IMR-90 (cell line): Measurements from ENCODE around the gene KCNQ1. TPM values are rescaled to one million over a fixed set of nuclear protein-coding genes. Genes with fewer than 3 reads are reported as not detected.

ENCODE experiments used
- ATAC-seq: fragments of 200-7000 bp; cut with Tn5 transposase; 2 replicates; pipeline ENCODE4 v1.9.1; 2020; ENCODE audit warnings: low read depth, mild to moderate bottlenecking, moderate library complexity
- BruUV-seq: library from RNA; stranded (reverse); fragments of 400-500 nt; replicated peaks from 2 replicates; lab custom pipeline; 2021; lab: Mats Ljungman, UMichigan
- CTCF ChIA-PET: fragments of 300-600 bp; formaldehyde crosslinking; extraction: SDS; loops from one replicate; lab custom pipeline; 2021; ENCODE audit warnings: antibody characterized with exemption; lab: Yijun Ruan, JAX
- POLR2A ChIA-PET: fragments of 300-600 bp; sonication (Branson Sonifier 250); formaldehyde crosslinking; loops from one replicate; lab custom pipeline; 2022; ENCODE audit warnings: antibody characterized with exemption; ENCODE audit not compliant: unreplicated experiment; lab: Charles Lee
- DNase-seq: peaks from one replicate; pipeline ENCODE4 v3.0.0; 2013
- H2AFZ ChIP-seq: replicated peaks from 2 replicates; pipeline ENCODE3; 2013; ENCODE audit warnings: low read length, mild to moderate bottlenecking; ENCODE audit not compliant: poor library complexity
- H2AK5ac ChIP-seq: 2 replicates; pipeline ENCODE4 v1.6.1; 2013; ENCODE audit warnings: low read depth, low read length, inconsistent platforms
- H2AK9ac ChIP-seq: replicated peaks from 2 replicates; pipeline ENCODE3; 2013; ENCODE audit warnings: mild to moderate bottlenecking, low read depth, low read length, moderate library complexity; ENCODE audit not compliant: poor library complexity
- H2BK120ac ChIP-seq: 2 replicates; pipeline ENCODE4 v1.6.1; 2013; ENCODE audit warnings: low read depth, low read length, inconsistent platforms
- H2BK15ac ChIP-seq: 3 replicates; pipeline ENCODE4 v1.6.1; 2013; ENCODE audit warnings: low read depth, low read length, inconsistent platforms
- H2BK20ac ChIP-seq: 2 replicates; pipeline ENCODE4 v1.6.1; 2013; ENCODE audit warnings: low read depth, mild to moderate bottlenecking, inconsistent platforms, low read length, moderate library complexity
- H2BK5ac ChIP-seq: 2 replicates; pipeline ENCODE4 v1.6.1; 2013; ENCODE audit warnings: mild to moderate bottlenecking, low read depth, low read length, inconsistent platforms; ENCODE audit not compliant: poor library complexity, severe bottlenecking
- H3K14ac ChIP-seq: replicated peaks from 2 replicates; pipeline ENCODE4 v1.6.1; 2013; ENCODE audit warnings: low read depth, low read length, inconsistent platforms
- H3K18ac ChIP-seq: 2 replicates; pipeline ENCODE4 v1.6.1; 2013; ENCODE audit warnings: low read depth, low read length, control low read depth
- H3K23ac ChIP-seq: 2 replicates; pipeline ENCODE4 v1.6.1; 2013; ENCODE audit warnings: low read depth, low read length, inconsistent platforms
- H3K27ac ChIP-seq: 2 replicates; pipeline ENCODE4 v1.5.1; 2013; ENCODE audit warnings: mild to moderate bottlenecking, control low read depth, low read length; ENCODE audit not compliant: insufficient read depth
- H3K27me3 ChIP-seq: 2 replicates; pipeline ENCODE4 v1.6.1; 2013; ENCODE audit warnings: low read length; ENCODE audit not compliant: control insufficient read depth, insufficient read depth
- H3K36me3 ChIP-seq: 2 replicates; pipeline ENCODE4 v1.6.1; 2013; ENCODE audit warnings: low read length, mixed read lengths; ENCODE audit not compliant: control insufficient read depth, insufficient read depth
- H3K4ac ChIP-seq: 2 replicates; pipeline ENCODE4 v1.6.1; 2013; ENCODE audit warnings: low read depth, low read length, inconsistent platforms
- H3K4me1 ChIP-seq: 2 replicates; pipeline ENCODE4 v1.6.1; 2013; ENCODE audit warnings: low read length, mixed read lengths; ENCODE audit not compliant: control insufficient read depth, insufficient read depth
- H3K4me2 ChIP-seq: 2 replicates; pipeline ENCODE4 v1.6.1; 2013; ENCODE audit warnings: low read depth, mild to moderate bottlenecking, control low read depth, low read length, moderate library complexity
- H3K4me3 ChIP-seq: 2 replicates; pipeline ENCODE4 v1.5.1; 2013; ENCODE audit warnings: low read depth, mild to moderate bottlenecking, control low read depth, low read length, moderate library complexity; ENCODE audit not compliant: insufficient read depth
- H3K56ac ChIP-seq: 2 replicates; pipeline ENCODE4 v1.6.1; 2013; ENCODE audit warnings: low read length, inconsistent platforms; ENCODE audit not compliant: insufficient read depth; ENCODE audit errors: extremely low read depth
- H3K79me1 ChIP-seq, 2 experiments: 2 replicates each; pipeline ENCODE4 v1.6.1; 2013; ENCODE audit warnings: low read length in 2 of 2, inconsistent platforms in 1 of 2, low read depth in 1 of 2
- H3K9ac ChIP-seq: 2 replicates; pipeline ENCODE4 v1.6.1; 2013; ENCODE audit warnings: low read depth, low read length, control low read depth
- H3K9me1 ChIP-seq: 2 replicates; pipeline ENCODE4 v1.6.1; 2013; ENCODE audit warnings: low read length, inconsistent platforms; ENCODE audit not compliant: insufficient read depth
- H3K9me3 ChIP-seq: 2 replicates; pipeline ENCODE4 v1.6.1; 2013; ENCODE audit warnings: low read length; ENCODE audit not compliant: control insufficient read depth, insufficient read depth
- H4K20me1 ChIP-seq: 2 replicates; pipeline ENCODE4 v1.6.1; 2013; ENCODE audit warnings: low read length, inconsistent platforms; ENCODE audit not compliant: insufficient read depth
- H4K5ac ChIP-seq: 2 replicates; pipeline ENCODE4 v1.6.1; 2013; ENCODE audit warnings: mild to moderate bottlenecking, low read depth, low read length, control low read depth
- H4K8ac ChIP-seq, 2 experiments: 2 replicates each; pipeline ENCODE4 v1.6.1; 2013; ENCODE audit warnings: low read depth in 2 of 2, low read length in 2 of 2, control low read depth in 1 of 2, inconsistent platforms in 1 of 2
- H4K91ac ChIP-seq: 2 replicates; pipeline ENCODE4 v1.6.1; 2013; ENCODE audit warnings: low read depth, low read length, inconsistent platforms; ENCODE audit not compliant: insufficient read depth
- BHLHE40 ChIP-seq: fragments of 150-350 bp; IDR thresholded peaks from 2 replicates; pipeline ENCODE4 v1.6.1; 2016; ENCODE audit warnings: mild to moderate bottlenecking, low read depth, low read length
- CTCF ChIP-seq: conservative IDR thresholded peaks from 2 replicates; pipeline ENCODE4 v1.5.1; 2012; ENCODE audit warnings: mild to moderate bottlenecking, low read depth, low read length, improper control_type of control experiment
- FOS ChIP-seq: fragments of 150-350 bp; IDR thresholded peaks from 2 replicates; pipeline ENCODE4 v1.6.1; 2016; ENCODE audit warnings: low read depth, low read length
- MAFK ChIP-seq: IDR thresholded peaks from 2 replicates; pipeline ENCODE4 v1.6.1; 2012; ENCODE audit warnings: low read depth, low read length, improper control_type of control experiment
- MAZ ChIP-seq: IDR thresholded peaks from 2 replicates; pipeline ENCODE4 v1.6.1; 2012; ENCODE audit warnings: low read depth, mild to moderate bottlenecking, low read length, improper control_type of control experiment, moderate library complexity, borderline replicate concordance
- POLR2A ChIP-seq: IDR thresholded peaks from 2 replicates; pipeline ENCODE4 v1.6.1; 2012; ENCODE audit warnings: mild to moderate bottlenecking, low read depth, low read length
- SMC3 ChIP-seq: fragments of 150-350 bp; IDR thresholded peaks from 2 replicates; pipeline ENCODE4 v1.6.1; 2016; ENCODE audit warnings: low read depth, mild to moderate bottlenecking, antibody characterized with exemption, low read length, moderate library complexity
- USF2 ChIP-seq: fragments of 150-350 bp; IDR thresholded peaks from 2 replicates; pipeline ENCODE4 v1.6.1; 2017; ENCODE audit warnings: mild to moderate bottlenecking, antibody characterized with exemption, low read length, low read depth
- WGBS, 2 experiments: methylation state at CpG; one replicate each; pipeline versions ENCODE4 v1.1.5 to v1.1.7; 2013; ENCODE audit warnings: missing lambda C conversion rate in 2 of 2; ENCODE audit not compliant: insufficient read length in 1 of 2; ENCODE audit errors: extremely low coverage in 2 of 2; 5-methylcytosine and 5-hydroxymethylcytosine counted together
- dilution Hi-C: fragments of 300-500 bp; cut with HindIII; formaldehyde crosslinking; loops from one replicate; pipeline ENCODE4 v1.14.3; 2018; ENCODE audit warnings: low sequenced_read_pairs; ENCODE audit not compliant: unreplicated experiment
- in situ Hi-C: fragments of 300-500 bp; cut with MboI; formaldehyde crosslinking; loops from 3 replicates; pipeline ENCODE4 v1.14.3; 2019; ENCODE audit warnings: low sequenced_read_pairs, inconsistent platforms, mixed read lengths
- intact Hi-C: fragments of 100-400 bp; cut with micrococcal nuclease; formaldehyde crosslinking; loops from 2 replicates; pipeline ENCODE4 v1.10.0; 2022
- polyA plus RNA-seq, 3 experiments: library from polyadenylated mRNA; depleted of rRNA; stranded (reverse); fragments of >200 nt; gene quantifications; 2 replicates each; pipeline ENCODE4 v1.2.3, GENCODE V29; 2012; ENCODE audit warnings: low replicate concordance in 1 of 3
- total RNA-seq: library from RNA; depleted of rRNA; stranded (reverse); fragments of >200 nt; gene quantifications from 2 replicates; pipeline ENCODE4 v1.2.3, GENCODE V29; 2012

KCNQ1 gene
- total and polyA plus RNA-seq, 2 of the 4 experiments (the other 2 are of a cell fraction) = 0.07 TPM; not detected in 1

DNA sequence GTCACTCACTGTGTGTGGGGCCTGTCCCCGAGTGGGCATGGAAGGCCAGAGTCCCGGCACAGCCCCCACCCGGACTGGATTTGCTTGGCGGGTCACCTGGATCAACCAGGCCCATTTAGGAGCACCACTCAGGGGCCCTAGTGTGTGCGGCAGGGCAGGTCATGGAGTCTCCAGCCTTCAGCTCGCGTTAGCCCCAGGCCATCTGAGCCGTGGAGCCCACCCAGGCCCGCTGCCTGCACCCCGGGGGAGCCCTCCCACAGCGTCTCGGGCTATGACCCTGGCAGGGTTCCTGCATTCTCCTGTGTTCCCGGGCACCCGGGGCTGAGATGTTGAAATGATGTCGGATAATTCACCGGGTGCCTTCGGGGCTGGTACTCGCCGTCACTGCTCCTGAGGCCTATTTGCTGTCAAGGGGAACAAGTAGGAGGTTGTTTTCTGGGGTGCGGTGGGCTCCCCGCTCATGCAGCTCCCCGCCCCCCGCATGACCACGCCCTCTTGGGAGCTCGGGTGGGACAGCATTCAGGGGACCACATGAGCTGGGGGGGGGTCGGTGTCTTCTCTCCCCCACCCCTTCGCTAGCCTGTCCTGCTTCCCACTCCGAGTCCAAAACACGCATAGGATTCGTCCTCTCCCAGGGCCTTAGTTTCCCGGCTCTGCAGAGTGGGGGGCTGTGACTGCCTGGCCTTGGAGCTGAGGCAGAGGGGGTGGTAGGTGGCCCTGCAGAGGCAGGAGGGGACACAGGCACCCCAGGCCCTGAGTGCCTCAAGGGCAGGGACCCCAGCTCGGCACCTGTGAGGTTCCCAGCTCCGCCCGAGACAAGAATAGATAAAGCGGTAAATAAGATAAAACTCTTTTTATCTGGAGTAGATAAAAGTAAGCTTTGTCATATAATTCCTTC is 77.2 kb downstream of the KCNQ1 start:
- no peak overlapping the region for H2AFZ ChIP-seq
- H3K4me3 ChIP-seq = no peak overlapping the region
- no peak overlapping the region for H3K4ac ChIP-seq
- H2BK20ac ChIP-seq = no peak overlapping the region
- H3K23ac ChIP-seq = no peak overlapping the region
- CTCF ChIA-PET = no interaction called here
- no peaks in the 10 kb centered on the region for H3K9me3 ChIP-seq
- TF ChIP-seq BHLHE40 (no peak), CTCF (no peak), USF2 (no peak), FOS (no peak), MAFK (no peak), MAZ (no peak), POLR2A (no peak), SMC3 (no peak)
- no peak overlapping the region for H3K27ac ChIP-seq
- no peaks in the 10 kb centered on the region for H3K36me3 ChIP-seq
- H3K14ac ChIP-seq = no peak overlapping the region
- no peak overlapping the region for H3K56ac ChIP-seq
- H3K4me2 ChIP-seq = no peak overlapping the region
- in situ Hi-C loops (no loop called here), dilution Hi-C loops (no loop called here), intact Hi-C loops (no loop called here)
- peaks cover 44% of the 10 kb centered on the region for H3K27me3 ChIP-seq
- no peak overlapping the region for H4K91ac ChIP-seq
- WGBS, 2 experiments = 60% methylated on average over 5 of the region's 35 CpGs; no CpG with 5 or more reads in 1 of the 2 experiments
- H3K9ac ChIP-seq = no peak overlapping the region
- H4K8ac ChIP-seq = no peak overlapping the region
- H4K20me1 ChIP-seq = no peaks in the 10 kb centered on the region
- no peak overlapping the region for H2AK5ac ChIP-seq
- no peak overlapping the region for H3K18ac ChIP-seq
- DNase-seq (no peak), ATAC-seq (no peak)
- no peaks in the 10 kb centered on the region for H3K79me1 ChIP-seq
- no peaks in the 10 kb centered on the region for H3K4me1 ChIP-seq
- no peak overlapping the region for H2BK15ac ChIP-seq
- no peak overlapping the region for H2BK120ac ChIP-seq
- no peak overlapping the region for H2AK9ac ChIP-seq
- H3K9me1 ChIP-seq = no peaks in the 10 kb centered on the region
- no peak overlapping the region for H4K5ac ChIP-seq
- POLR2A ChIA-PET = no interaction called here
- H2BK5ac ChIP-seq = no peak overlapping the region
- BruUV-seq = no TSS peak
